Measurements from ENCODE around the gene TMPRSS7. TPM values are rescaled to one million over a fixed set of nuclear protein-coding genes. Genes with fewer than 3 reads are reported as not detected.
"Not testable (repeated sequence)": the region's sequence is repeated elsewhere in the genome, so short reads cannot be mapped to it uniquely, and the experiment has no call there.

The TMPRSS7 gene
- total RNA-seq, 1 experiment from 2014 or later: not detected

- TF ChIP-seq ZNF512 (CRISPR knock-in tag; IDR thresholded peaks at IDR 0.05; ENCODE audit: borderline replicate concordance): no peak
- TF ChIP-seq ARID4B (CRISPR knock-in tag; IDR thresholded peaks at IDR 0.05; ENCODE audit: borderline replicate concordance): no peak
These were observed 26.6 kb downstream of the TMPRSS7 start (continued) for GRCh38 chr3:112061152-112061551.

- H3K27ac Mint-ChIP-seq; H3K4me3 Mint-ChIP-seq; POLR2A ChIA-PET; H3K4me1 Mint-ChIP-seq; ATAC-seq; CTCF ChIA-PET; H3K9me3 Mint-ChIP-seq; DNase-seq (ENCODE audit: low spot score); H3K36me3 Mint-ChIP-seq; H3K27me3 Mint-ChIP-seq (ENCODE audit: low read depth): not testable (repeated sequence)
- TF ChIP-seq FOXK1 (CRISPR knock-in tag; IDR thresholded peaks at IDR 0.05): peak; percentile 41; the same call in 1 of the 2 replicates
These were observed 38.0 kb downstream of the TMPRSS7 start for GRCh38 chr3:112072387-112073060.

- Mint-ChIP-seq H3K9me3 (peaks cover 4% of the 10 kb centered on the region), H3K27ac (no peak overlapping the region), H3K27me3 (ENCODE audit: low read depth) (no peaks in the 10 kb centered on the region; the same call in 1 of the 2 replicates), H3K36me3 (no peaks in the 10 kb centered on the region), H3K4me3 (no peak overlapping the region), H3K4me1 (peaks cover 10% of the 10 kb centered on the region)
- CTCF ChIA-PET: no interaction called here
- DNase-seq (ENCODE audit: low spot score) (no peak), ATAC-seq (no peak)
- POLR2A ChIA-PET: no interaction called here
- no peak for TF ChIP-seq MLX (CRISPR knock-in tag; IDR thresholded peaks at IDR 0.05)
- no peak for TF ChIP-seq HMGA2 (CRISPR knock-in tag; IDR thresholded peaks at IDR 0.05)
- TF ChIP-seq JAZF1 (CRISPR knock-in tag; IDR thresholded peaks at IDR 0.05): no peak
- TF ChIP-seq STAT6 (CRISPR knock-in tag; conservative IDR thresholded peaks at IDR 0.05; ENCODE audit: low read depth): no peak
- TF ChIP-seq GABPB1 (CRISPR knock-in tag; IDR thresholded peaks at IDR 0.05): no peak
- no peak for TF ChIP-seq GRHL2 (CRISPR knock-in tag; IDR thresholded peaks at IDR 0.05; ENCODE audit: insufficient replicate concordance, severe bottlenecking)
- TF ChIP-seq ZNF232 (CRISPR knock-in tag; IDR thresholded peaks at IDR 0.05): no peak
- TF ChIP-seq ZNF281 (CRISPR knock-in tag; IDR thresholded peaks at IDR 0.05): no peak
- TF ChIP-seq PREB (CRISPR knock-in tag; IDR thresholded peaks at IDR 0.05; ENCODE audit: borderline replicate concordance): no peak
- TF ChIP-seq GTF2I (CRISPR knock-in tag; conservative IDR thresholded peaks at IDR 0.05): no peak
- no peak for TF ChIP-seq MYBL2 (CRISPR knock-in tag; IDR thresholded peaks at IDR 0.05)
- TF ChIP-seq IRF1 (CRISPR knock-in tag; IDR thresholded peaks at IDR 0.05): no peak
- TF ChIP-seq ZSCAN18 (CRISPR knock-in tag; IDR thresholded peaks at IDR 0.05): no peak
These were observed 39.5 kb downstream of the TMPRSS7 start for GRCh38 chr3:112074006-112074405.
